Vein endothelial cell (primary cell): ENCODE data around the gene AQP5. TPM values are rescaled to one million over a fixed set of nuclear protein-coding genes. Genes with fewer than 3 reads are reported as not detected.

Source experiments
- total RNA-seq: library from RNA; depleted of rRNA; stranded (reverse); fragments of >200 nt; gene quantifications from 2 replicates; pipeline ENCODE4 v1.2.3, GENCODE V29; 2012

The AQP5 gene
- 0.29 TPM in 1 of 2 replicates, not detected in the other for total RNA-seq

DNA sequence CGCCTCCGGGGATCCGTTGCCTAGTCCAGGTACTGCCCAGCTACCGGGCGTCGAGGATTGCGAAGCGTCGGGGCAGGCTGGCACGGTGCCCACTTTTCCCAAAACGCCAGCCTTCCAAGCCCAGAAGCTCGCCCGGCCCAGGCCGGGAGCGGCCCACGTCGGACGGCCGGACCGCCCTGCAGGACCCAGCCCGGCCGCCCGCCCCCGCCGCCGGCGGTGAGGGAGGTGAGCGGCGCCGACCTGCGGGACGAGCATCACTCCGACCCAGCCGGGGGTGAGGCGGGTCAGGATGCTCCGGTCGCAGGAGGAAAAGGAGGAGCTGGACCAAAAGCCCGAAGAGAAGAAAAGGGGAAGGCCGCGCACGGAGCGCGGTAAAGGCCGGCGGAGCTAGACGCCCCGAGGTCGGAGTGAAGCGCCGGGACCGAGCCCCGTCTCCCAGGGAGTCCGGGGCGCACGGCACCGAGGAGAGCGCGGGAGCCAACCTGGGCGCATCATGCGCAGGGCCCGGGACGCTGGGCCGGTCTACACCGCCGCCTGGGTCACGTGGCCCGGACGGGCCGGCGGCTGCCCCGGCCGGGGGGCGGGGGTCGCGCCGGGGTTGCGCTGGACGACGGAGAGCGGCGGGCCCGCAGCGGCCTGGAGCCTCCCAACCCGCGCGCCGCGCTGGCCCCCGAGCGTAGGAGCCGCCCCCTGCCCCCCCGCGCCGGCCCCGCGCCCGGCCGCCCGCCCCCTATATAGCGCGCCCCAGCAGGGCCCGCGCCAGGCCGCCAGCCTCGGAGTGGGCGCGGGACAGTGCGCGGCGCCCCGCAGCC lies at the start of gene AQP5:
AQP5 (plus strand) TSS at position 762 of the 812 bp plus-strand sequence. CDS start 146 bp downstream, outside the sequence.

DNA sequence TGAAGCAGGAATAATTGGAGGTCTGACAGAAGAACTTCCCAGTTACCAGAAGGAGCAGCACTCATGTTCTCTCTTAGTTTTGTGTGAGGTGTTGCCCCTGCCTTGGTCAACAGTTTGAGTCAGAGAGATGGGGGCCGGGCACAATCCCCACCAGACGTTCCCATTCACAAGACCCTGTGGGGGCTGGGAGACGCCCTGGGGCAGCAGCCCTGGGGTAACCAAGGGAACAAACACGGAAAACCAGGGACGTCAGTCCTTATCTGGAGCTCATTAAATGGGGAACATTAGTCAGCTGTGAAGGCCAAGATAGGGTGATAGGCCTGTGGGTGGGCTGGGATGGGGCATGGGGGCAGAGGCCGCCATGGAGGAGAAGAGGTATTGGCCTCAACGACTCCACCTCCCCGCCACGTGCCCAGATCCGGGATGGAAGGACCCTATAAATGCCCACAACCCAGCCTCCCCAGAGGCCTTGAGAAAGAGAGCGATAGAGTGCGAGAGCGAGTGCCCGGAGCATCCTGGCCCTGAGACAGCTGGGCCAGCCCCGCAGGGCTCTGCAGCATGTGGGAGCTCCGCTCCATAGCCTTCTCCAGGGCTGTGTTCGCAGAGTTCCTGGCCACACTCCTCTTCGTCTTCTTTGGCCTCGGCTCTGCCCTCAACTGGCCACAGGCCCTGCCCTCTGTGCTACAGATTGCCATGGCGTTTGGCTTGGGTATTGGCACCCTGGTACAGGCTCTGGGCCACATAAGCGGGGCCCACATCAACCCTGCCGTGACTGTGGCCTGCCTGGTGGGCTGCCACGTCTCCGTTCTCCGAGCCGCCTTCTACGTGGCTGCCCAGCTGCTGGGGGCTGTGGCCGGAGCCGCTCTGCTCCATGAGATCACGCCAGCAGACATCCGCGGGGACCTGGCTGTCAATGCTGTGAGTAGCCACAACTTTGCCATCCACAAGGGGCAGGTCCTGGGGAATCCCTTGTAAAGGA lies 11.1 kb upstream of the AQP5 start, which contains the start of gene AQP2:
AQP2 (plus strand) TSS at position 465 of the 979 bp plus-strand sequence; CDS start at position 559, 94 bp downstream.

DNA sequence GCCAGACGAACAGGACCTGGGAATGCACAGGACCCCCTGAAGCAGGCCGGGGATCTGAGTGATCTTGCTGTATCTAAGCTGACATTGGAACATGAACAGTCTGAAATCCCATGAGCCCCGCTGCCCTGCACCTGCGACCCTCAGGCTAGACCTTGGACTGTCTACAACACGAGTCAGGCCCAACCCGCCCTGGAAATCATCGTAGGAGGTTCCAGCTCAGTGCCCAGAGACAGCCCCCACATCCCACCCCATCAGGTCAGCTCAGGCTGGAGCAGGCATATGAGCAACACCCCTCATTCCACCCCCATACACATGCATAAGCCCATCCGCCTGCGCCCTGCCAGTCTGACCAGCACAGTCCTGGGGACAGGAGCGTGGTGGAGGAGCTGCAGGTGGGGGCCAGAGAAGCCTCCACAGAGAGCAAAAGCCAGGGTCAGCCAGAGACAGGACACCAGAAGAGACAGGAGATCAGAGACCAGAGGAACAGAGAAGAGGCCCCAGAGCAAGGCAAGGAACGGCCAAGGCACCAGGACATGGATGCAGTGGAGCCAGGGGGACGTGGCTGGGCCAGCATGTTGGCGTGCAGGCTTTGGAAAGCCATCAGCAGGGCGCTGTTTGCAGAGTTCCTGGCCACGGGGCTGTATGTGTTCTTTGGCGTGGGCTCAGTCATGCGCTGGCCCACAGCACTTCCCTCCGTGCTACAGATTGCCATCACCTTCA lies 11.1 kb downstream of the AQP5 start, which contains the start of gene AQP6:
AQP6 (plus strand) TSS at position 307 of the 720 bp plus-strand sequence; CDS start at position 534, 227 bp downstream.

Other genes with a start within 250 kb of the AQP5 start
- 376 and 434 TPM in 2 replicates for gene TMBIM6, start 220.3 kb upstream of the AQP5 start, total RNA-seq
- 28.2 and 37.2 TPM in 2 replicates for gene NCKAP5L, start 133.5 kb upstream of the AQP5 start, total RNA-seq
- gene BCDIN3D, start 118.8 kb upstream of the AQP5 start, total RNA-seq = 2.6 and 3.4 TPM in 2 replicates
- gene FAIM2, start 58.0 kb upstream of the AQP5 start, total RNA-seq = not detected in 2 replicates
- not detected in 2 replicates for gene AQP2, start 11.1 kb upstream of the AQP5 start, total RNA-seq
- not detected in 2 replicates for gene AQP6, start 11.1 kb downstream of the AQP5 start, total RNA-seq
- 26.5 and 36.1 TPM in 2 replicates for gene RACGAP1, start 63.6 kb downstream of the AQP5 start, total RNA-seq
- gene ASIC1, start 95.7 kb downstream of the AQP5 start, total RNA-seq = under 0.01 TPM in 1 of 2 replicates, not detected in the other
- 115 and 125 TPM in 2 replicates for gene SMARCD1, start 123.5 kb downstream of the AQP5 start, total RNA-seq
- under 0.01 TPM in 1 of 2 replicates, not detected in the other for gene GPD1, start 142.1 kb downstream of the AQP5 start, total RNA-seq
- gene COX14, start 150.4 kb downstream of the AQP5 start, total RNA-seq = 26.8 and 29.4 TPM in 2 replicates
- gene CERS5, start 205.5 kb downstream of the AQP5 start, total RNA-seq = 27.8 and 35.1 TPM in 2 replicates